Fibroblast of lung (primary cell): ENCODE results near the gene CD6.

Experiments used
- EZH2 ChIP-seq: IDR thresholded peaks from 2 replicates; pipeline ENCODE4 v1.5.1; 2012; ENCODE audit warnings: low read length, control low read depth, mild to moderate bottlenecking; ENCODE audit errors: missing control alignments
- TF ChIP-seq, protein P1 (sequence below), 2 donors: IDR thresholded peaks in 1 of 2; conservative IDR thresholded peaks in 1 of 2; 1 replicate in 1 of 2; 2 replicates in 1 of 2; pipeline ENCODE4 v1.5.1; 2011 to 2012; ENCODE audit warnings: low read length in 2 of 2, control low read depth in 1 of 2, inconsistent platforms in 1 of 2, low read depth in 1 of 2, mild to moderate bottlenecking in 1 of 2

DNA sequence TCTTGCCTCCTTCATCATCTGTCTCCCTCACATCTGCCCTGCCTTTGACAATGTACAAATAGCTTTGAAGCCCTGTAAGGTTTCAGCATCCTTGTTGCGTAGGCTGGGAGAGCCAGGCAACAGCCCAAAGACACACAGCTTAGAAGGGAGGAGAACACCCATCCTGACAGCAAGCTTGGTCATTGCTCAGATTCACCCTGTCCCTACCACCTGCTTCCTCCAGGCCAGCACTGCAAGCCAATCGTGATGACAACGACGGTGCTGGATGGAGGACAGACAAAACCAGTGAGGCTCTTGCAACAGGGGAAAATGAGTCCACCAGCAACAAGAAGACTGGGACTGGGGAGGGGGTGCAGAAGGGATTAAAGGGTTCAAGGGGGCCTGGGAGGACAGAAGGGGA, 97.9 kb downstream of the CD6 start:
- TF ChIP-seq, protein P1, sequence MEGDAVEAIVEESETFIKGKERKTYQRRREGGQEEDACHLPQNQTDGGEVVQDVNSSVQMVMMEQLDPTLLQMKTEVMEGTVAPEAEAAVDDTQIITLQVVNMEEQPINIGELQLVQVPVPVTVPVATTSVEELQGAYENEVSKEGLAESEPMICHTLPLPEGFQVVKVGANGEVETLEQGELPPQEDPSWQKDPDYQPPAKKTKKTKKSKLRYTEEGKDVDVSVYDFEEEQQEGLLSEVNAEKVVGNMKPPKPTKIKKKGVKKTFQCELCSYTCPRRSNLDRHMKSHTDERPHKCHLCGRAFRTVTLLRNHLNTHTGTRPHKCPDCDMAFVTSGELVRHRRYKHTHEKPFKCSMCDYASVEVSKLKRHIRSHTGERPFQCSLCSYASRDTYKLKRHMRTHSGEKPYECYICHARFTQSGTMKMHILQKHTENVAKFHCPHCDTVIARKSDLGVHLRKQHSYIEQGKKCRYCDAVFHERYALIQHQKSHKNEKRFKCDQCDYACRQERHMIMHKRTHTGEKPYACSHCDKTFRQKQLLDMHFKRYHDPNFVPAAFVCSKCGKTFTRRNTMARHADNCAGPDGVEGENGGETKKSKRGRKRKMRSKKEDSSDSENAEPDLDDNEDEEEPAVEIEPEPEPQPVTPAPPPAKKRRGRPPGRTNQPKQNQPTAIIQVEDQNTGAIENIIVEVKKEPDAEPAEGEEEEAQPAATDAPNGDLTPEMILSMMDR (conservative IDR thresholded peaks at IDR 0.05 in 1 of 2, IDR thresholded peaks at IDR 0.05 in 1 of 2; ENCODE audit: low read depth in 1 of 2, low read length in 2 of 2), result no peak
- no peak for TF ChIP-seq EZH2
